SH-SY5Y (cell line): ENCODE measurements around the gene CNNM2.

Source experiments
- GATA2 ChIP-seq: IDR thresholded peaks from 2 replicates; pipeline ENCODE4 v1.6.1; 2011; ENCODE audit warnings: mild to moderate bottlenecking, low read depth, low read length
- GATA3 ChIP-seq: IDR thresholded peaks from 2 replicates; pipeline ENCODE4 v1.6.1; 2011; ENCODE audit warnings: low read depth, mild to moderate bottlenecking, low read length, moderate library complexity

The CNNM2 gene

DNA sequence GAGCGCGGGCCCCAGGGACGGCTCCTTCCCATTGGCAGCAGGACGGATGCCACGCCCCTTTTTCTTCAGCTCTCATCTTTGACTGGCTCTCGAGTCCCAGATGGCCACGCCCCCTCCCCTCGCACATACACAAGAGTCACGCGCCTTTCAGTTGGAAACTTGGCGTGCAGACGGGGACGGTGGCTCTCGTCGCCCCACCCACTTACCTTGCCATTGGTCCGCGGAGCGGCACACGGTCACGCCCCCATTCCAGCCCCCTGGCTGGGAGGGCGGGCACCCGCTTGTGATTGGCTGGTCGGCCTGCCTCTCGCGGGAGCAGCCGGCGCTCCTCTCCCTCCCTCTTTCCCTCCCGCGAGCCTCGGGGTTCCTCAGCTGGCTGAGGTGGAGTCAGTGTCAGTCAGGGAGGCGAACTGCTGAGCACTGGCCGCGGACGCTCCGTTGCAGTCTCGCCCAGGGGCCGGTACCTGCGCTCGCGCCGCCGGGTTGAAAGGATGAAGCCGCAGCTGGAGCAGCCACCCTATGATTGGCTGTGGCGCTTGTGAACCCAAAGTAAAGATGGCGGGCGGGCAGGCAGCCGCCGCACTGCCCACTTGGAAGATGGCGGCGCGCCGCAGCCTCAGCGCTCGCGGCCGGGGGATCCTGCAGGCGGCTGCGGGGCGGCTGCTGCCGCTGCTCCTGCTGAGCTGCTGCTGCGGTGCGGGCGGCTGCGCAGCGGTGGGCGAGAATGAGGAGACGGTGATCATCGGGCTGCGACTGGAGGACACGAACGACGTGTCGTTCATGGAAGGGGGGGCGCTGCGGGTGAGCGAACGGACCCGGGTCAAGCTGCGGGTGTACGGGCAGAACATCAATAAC lies at the start of gene CNNM2:
Gene CNNM2 (plus strand): TSS at position 333 of the 855 bp plus-strand sequence. CDS start 187 bp downstream, at position 520.
- TF ChIP-seq GATA3 (no peak), GATA2 (no peak)

DNA sequence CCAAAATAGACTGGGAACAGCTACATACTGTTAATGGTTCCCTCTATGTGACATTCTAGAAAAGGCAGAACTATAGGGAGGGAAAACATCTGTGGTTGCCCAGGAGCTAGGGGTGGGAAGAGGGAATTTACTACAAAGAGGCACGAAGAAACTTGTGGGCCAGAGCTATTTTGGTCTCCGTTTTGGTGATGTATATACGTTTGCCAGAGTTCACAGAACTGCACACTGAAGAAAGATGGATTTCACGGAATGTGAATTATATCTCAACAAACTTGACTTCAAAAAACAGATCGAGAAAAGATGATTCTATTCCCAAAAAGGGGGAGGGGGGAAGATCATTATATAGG lies 49.2 kb upstream of the CNNM2 start:
- no peak for TF ChIP-seq GATA2
- no peak for TF ChIP-seq GATA3

DNA sequence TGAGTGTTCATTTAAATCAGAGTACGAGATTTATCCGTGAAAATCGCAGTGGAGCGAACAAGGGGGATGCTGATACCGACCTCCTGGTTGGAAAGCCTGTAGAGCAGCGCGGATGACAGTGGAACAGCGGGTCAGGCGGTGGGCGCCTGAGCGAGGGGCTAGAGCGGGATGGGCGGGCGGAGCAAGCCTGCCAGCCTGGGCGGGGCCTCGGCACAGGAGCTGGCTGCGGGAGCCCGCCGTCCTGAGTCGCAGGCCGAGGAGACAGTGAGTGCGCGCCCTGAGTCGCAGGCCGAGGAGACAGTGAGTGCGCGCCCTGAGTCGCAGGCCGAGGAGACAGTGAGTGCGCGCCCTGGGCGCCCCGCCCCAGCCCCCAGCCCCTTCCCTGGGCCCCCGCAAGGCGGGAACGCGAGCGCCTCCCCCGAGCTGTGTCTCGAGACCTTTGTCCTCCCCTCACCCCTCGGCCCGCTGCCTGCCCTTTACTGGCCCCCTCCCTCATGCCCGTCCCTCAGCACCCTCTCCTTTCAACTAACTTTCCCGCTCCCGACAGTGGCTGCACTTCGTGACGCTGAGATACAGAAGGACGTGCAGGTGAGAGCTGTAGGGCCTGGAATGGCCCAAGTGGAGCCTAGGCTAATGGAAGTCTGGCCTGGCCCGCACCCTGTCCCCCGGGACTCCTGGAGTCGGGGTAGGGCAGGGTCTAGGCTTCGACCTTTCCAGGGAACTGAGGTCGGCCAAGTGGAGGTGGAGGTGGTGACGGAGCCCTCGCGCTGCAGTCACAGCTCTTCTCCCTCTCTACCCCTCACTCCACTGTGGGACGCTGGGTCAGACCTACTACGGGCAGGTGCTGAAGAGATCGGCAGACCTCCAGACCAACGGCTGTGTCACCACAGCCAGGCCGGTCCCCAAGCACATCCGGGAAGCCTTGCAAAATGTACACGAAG lies 48.6 kb upstream of the CNNM2 start, which contains the start of gene AS3MT:
Gene AS3MT (plus strand): TSS at position 213 of the 941 bp plus-strand sequence. CDS start 123 bp downstream, at position 336.
- TF ChIP-seq GATA3, result no peak
- no peak for TF ChIP-seq GATA2

DNA sequence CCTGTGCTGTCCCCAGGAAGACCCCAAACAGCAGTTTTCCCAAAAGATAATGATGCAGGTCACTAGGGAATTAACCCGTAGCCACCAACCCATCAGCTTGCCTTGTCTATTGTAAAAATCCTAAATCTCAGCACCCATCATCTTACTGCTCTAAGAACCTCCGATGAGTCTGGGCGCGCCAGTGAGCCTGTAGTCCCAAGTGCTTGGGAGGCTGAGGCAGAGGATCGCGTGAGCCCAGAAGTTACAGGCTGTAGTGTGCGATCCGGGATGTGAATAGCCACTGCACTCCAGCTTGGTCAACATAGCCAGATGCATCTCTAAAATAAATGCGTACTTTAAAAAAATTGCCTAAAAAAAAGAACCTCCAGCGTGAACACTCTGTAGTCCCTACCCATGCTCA lies 47.9 kb upstream of the CNNM2 start:
- TF ChIP-seq GATA3, result no peak
- no peak for TF ChIP-seq GATA2

DNA sequence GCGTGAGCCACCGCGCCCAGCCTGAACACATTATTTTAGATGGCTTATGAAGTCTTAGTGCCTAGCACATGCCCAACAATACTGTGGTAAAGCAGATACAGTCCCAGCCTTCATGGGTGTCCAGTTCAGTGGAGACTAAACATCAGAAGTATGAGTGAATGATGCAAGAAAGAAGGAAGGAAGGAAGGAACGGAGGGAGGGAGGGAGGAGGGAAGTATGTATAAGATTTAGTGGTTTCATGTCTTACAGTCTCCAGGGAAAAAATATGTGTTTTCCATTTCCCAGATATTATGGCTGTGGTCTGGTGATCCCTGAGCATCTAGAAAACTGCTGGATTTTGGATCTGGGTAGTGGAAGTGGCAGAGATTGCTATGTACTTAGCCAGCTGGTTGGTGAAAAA lies 45.9 kb upstream of the CNNM2 start:
- TF ChIP-seq GATA2, result no peak
- TF ChIP-seq GATA3, result no peak

DNA sequence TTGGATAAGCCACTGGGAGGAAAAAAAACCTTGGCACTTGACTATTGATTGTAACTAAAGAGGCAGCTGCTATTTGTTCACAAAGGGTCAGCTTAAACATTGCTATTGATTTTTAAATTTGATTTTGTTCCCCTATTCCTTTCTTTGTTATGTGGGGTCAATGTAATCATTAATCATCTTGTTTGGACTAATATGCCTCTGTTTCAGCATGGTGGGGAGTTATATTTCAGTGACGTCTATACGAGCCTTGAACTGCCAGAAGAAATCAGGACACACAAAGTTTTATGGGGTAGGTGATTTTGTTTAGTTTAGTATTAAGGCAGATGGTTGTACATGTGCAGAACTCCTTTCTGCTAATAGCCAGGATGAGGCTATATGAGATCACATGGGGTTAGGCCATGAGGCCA lies 41.3 kb upstream of the CNNM2 start:
- TF ChIP-seq GATA2, result no peak
- TF ChIP-seq GATA3, result no peak

DNA sequence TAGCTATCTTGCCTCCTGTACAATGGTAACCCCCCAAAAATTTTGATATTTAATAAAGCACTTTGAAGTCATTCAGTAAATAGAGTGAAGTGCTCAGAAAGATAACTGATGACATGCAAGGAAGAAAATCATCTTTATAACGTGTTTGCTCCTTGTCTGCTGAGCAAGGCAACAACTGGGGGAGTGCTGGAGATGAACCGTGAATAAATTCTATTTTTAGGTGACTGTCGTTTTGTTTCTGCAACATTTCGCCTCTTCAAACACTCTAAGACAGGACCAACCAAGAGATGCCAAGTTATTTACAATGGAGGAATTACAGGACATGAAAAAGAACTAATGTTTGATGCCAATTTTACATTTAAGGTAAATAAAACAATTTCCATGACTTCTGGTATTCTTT lies 39.5 kb upstream of the CNNM2 start:
- TF ChIP-seq GATA2 (no peak), GATA3 (no peak)

DNA sequence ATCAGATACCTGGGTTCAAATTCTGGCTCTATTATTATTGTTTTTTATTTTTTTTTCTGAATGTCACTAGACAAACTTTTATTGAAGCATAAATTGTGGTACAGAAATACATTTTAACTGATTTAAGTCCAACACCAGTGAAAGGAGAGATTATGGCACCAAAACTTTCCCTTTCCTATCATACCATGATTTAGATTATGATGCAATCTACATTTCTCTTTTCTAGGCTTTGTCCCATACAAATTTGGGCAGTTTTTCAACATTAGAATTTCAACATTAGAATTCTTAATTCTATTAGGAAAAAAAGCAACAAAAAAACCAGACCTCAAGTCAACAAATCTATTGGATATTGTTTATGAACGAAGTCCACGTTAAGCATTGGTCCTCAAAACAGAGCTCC lies 37.8 kb upstream of the CNNM2 start:
- TF ChIP-seq GATA2, result no peak
- no peak for TF ChIP-seq GATA3

DNA sequence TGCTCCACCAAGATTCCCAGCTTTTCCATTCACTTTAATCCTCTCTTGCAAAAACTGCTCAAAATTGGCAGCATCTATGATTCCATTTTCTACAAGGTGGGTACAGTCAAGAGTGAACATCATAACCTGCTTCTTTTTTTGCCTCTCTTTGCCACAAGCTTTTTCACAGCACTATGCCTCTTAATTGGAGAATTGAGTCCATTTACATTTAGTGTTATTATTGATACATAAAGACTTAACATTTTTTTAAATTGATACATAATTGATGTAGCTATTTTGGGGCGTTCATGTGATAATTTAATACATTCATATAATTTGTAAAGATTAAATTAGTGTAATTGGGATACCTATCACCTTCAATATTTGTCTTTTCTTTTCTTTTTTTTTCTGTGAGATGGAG lies 30.0 kb upstream of the CNNM2 start:
- no peak for TF ChIP-seq GATA3
- TF ChIP-seq GATA2, result no peak

DNA sequence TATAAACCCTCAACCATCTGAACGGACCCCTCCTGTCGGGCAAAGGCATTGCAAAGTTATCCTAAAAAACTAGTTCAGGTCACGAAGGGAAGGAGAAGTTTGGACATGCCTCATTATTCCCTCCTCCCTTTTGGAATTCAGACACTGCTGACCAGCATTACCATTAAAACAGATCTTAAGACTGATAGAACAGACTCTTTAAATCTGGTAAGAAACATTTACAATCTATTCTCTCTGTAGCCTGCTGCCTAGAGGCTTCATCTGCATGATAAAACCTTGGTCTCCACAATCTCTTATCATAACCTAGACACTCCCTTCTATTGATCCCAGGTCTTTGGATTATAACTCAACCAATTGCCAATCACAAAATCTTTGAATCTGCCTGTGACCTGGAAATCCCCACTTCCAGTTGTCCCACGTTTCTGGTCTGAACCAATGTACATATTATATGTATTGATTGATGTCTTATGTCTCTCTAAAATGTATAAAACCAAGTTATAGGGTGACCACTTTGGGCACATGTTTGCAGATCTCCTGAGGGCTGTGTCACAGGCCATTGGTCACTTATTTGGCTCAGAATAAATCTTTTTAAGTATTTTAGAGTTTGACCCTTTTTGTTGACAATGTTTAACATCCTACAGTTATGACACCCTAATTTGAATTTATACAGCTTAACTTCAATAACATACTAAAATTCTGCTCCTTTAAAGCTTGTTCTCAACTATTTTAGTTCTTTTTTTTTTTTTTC lies 23.5 kb upstream of the CNNM2 start:
- no peak for TF ChIP-seq GATA3
- no peak for TF ChIP-seq GATA2

DNA sequence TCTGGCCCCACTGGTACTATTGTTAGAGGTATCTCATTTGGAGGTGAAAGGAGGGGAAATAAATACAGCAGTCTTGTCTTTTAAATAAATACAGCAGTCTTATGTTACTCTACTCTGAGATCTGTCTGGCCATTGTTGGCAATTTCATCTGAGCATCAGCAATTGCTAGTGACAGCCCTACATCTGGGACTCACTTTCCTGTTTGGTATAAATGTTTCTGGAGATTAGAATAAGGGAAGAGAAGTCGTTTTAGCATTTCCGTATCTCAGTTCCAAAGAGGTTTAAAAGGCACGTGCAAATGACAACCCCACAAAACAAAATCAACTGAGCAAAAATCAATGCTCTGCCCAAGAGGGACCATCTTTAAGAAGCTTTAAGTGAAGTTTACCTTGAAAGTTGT lies 18.1 kb upstream of the CNNM2 start:
- no peak for TF ChIP-seq GATA2
- no peak for TF ChIP-seq GATA3

DNA sequence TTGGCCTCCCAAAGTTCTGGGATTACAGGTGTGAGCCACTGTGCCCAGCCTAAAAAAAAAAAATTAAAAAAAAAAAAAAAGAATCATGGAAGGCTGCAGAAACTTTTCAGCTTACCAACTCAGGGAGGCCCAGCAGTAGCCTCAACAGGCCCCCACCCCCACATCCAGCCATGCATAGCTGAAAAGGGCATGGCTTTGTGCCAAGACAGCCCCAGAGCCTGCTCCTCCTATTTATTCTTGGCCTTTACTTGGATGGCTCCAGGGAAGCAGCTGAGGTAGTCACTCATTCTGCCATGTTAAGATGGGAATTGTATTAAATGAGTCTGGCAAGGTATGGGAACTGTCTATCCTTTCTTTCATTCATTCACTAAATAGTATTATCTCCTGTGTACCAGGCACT lies 13.7 kb upstream of the CNNM2 start:
- TF ChIP-seq GATA2, result no peak
- TF ChIP-seq GATA3, result no peak

DNA sequence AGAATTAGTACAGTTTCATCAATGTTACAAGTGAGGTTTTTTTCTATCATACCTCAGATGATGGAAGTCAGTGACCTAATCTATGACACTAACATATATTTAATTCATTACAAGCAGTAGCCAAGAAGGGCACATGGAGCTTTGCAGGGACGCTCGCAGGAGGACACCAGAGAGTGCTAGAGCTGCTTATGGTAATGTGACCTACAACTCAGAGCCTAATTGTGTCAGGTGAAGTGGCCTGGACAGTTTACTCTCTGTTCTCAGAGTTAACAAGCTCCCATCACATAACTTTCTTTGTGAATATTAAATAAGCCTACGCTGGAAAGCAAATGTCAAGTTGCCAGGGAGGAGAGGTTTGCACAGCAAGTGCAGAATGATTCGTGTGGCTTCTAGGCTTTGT lies 11.6 kb upstream of the CNNM2 start:
- TF ChIP-seq GATA2, result no peak
- no peak for TF ChIP-seq GATA3

DNA sequence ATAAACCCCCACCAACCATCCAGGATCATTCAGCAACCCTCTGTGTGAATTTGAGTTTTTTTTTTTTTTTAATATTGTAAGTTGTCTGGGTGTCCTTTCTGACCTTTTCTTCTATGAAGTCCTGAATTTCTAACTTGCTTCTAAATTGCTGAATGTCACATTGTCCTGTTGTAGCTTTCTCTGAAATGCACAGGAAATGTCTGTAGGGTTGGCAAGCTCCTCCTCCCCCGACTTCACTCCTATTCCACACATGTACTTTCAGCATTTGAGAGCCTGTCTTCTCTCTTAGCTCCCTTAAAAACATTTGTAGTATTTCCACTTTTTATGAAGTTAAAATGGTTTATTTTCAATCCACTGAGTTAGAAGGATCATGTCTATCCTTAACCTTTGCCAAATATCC lies 3.3 kb upstream of the CNNM2 start:
- TF ChIP-seq GATA3, result no peak
- no peak for TF ChIP-seq GATA2
